HL-60 (cell line): Measurements from ENCODE around the gene PLEKHG5.

ENCODE experiments used
- DNase-seq, 2 experiments: peaks; one replicate each; pipeline ENCODE4 v3.0.0-alpha.2; 2010 to 2020; ENCODE audit warnings: low read depth in 1 of 2, low spot score in 1 of 2
- H3K27ac ChIP-seq: fragments of 250-450 bp; sonication (Bioruptor Pico); replicated peaks from 2 replicates; pipeline ENCODE4 v1.5.1; 2020; ENCODE audit warnings: mild to moderate bottlenecking, moderate library complexity
- H3K27me3 ChIP-seq: fragments of 250-450 bp; sonication (Bioruptor Pico); 2 replicates; pipeline ENCODE4 v1.5.1; 2021; ENCODE audit warnings: mild to moderate bottlenecking, moderate library complexity; ENCODE audit not compliant: insufficient read depth, poor library complexity, severe bottlenecking
- H3K4me3 ChIP-seq: replicated peaks from 2 replicates; pipeline ENCODE4 v1.5.1; 2011; ENCODE audit warnings: mild to moderate bottlenecking, control low read depth, low read length; ENCODE audit not compliant: insufficient read depth
- CTCF ChIP-seq: IDR thresholded peaks from one replicate; pipeline ENCODE4 v1.5.1; 2011; ENCODE audit warnings: low read length, control low read depth, inconsistent platforms; ENCODE audit not compliant: insufficient read depth
- GABPA ChIP-seq: IDR thresholded peaks from 2 replicates; pipeline ENCODE4 v1.6.1; 2012; ENCODE audit warnings: low read depth
- POLR2AphosphoS5 ChIP-seq: IDR thresholded peaks from 2 replicates; pipeline ENCODE4 v1.6.1; 2012; ENCODE audit warnings: low read depth
- REST ChIP-seq: IDR thresholded peaks from 2 replicates; pipeline ENCODE4 v1.6.1; 2012; ENCODE audit warnings: low read depth; ENCODE audit not compliant: insufficient replicate concordance
- SPI1 ChIP-seq: IDR thresholded peaks from 2 replicates; pipeline ENCODE4 v1.6.1; 2012; ENCODE audit warnings: low read depth, mild to moderate bottlenecking, borderline replicate concordance

Gene PLEKHG5

GRCh38 chr1:6464915-6465314, 26.6 kb downstream of the PLEKHG5 start:
- peaks cover 48% of the 10 kb centered on the region for H3K27me3 ChIP-seq
- H3K27ac ChIP-seq = no peak overlapping the region
- DNase-seq = no peak
- H3K4me3 ChIP-seq = no peak overlapping the region
- TF ChIP-seq SPI1 = no peak
- no peak for TF ChIP-seq CTCF
- no peak for TF ChIP-seq POLR2AphosphoS5
- TF ChIP-seq REST = no peak
- TF ChIP-seq GABPA = no peak

GRCh38 chr1:6464514-6464836, 27.0 kb downstream of the PLEKHG5 start:
- H3K27me3 ChIP-seq = peaks cover 52% of the 10 kb centered on the region
- H3K27ac ChIP-seq = no peak overlapping the region
- no peak for DNase-seq
- no peak overlapping the region for H3K4me3 ChIP-seq
- no peak for TF ChIP-seq CTCF
- TF ChIP-seq SPI1 = no peak
- no peak for TF ChIP-seq REST
- TF ChIP-seq GABPA = no peak
- TF ChIP-seq POLR2AphosphoS5 = no peak

- Histone ChIP-seq H3K27me3 (peaks cover 50% of the 10 kb centered on the region), H3K27ac (no peak overlapping the region), H3K4me3 (no peak overlapping the region)
- TF ChIP-seq CTCF (no peak), SPI1 (no peak), POLR2AphosphoS5 (no peak), GABPA (no peak), REST (no peak)
- no peak for DNase-seq
These were observed 28.4 kb downstream of the PLEKHG5 start for GRCh38 chr1:6463120-6463412.
